Vagina (tissue), 2 donors: Measurements from ENCODE around the gene COPS9. TPM values are rescaled to one million over a fixed set of nuclear protein-coding genes. Genes with fewer than 3 reads are reported as not detected.

ENCODE experiments used
- DNase-seq, 2 donors: peaks; one replicate each; pipeline ENCODE4 v3.0.0-alpha.2; 2017; ENCODE audit errors: extremely low spot score in 2 of 2
- H3K27ac ChIP-seq: fragments of 200-600 bp; sonication (generic); one replicate; pipeline ENCODE4 v1.5.1; 2019
- H3K27me3 ChIP-seq: fragments of 200-600 bp; sonication (generic); one replicate; pipeline ENCODE4 v1.5.1; 2019
- H3K36me3 ChIP-seq, 2 donors: fragments of 200-600 bp; sonication (generic); one replicate each; pipeline ENCODE4 v1.5.1; 2017 to 2019
- H3K4me1 ChIP-seq: fragments of 200-600 bp; sonication (generic); one replicate; pipeline ENCODE4 v1.5.1; 2019
- H3K4me3 ChIP-seq, 2 donors: fragments of 200-600 bp; sonication (generic); 1 replicate in 1 of 2; 2 replicates in 1 of 2; pipeline ENCODE4 v1.5.1; 2016 to 2019
- H3K9me3 ChIP-seq: fragments of 200-600 bp; sonication (generic); one replicate; pipeline ENCODE4 v1.5.1; 2019
- POLR2A ChIP-seq, 2 donors: fragments of 450-650 bp; IDR thresholded peaks; one replicate each; pipeline ENCODE4 v1.6.1; 2017; ENCODE audit warnings: antibody characterized with exemption in 2 of 2, mild to moderate bottlenecking in 2 of 2, moderate library complexity in 2 of 2
- POLR2AphosphoS5 ChIP-seq, 2 donors: sonication (generic); formaldehyde crosslinking; IDR thresholded peaks; one replicate each; pipeline ENCODE4 v1.9.0; 2017; ENCODE audit warnings: antibody characterized with exemption in 2 of 2, mild to moderate bottlenecking in 2 of 2, low read depth in 1 of 2; ENCODE audit not compliant: insufficient read depth in 1 of 2
- intact Hi-C: fragments of 100-400 bp; cut with DNase I; formaldehyde crosslinking; loops from one replicate; pipeline ENCODE4 v1.15.1; 2023
- total RNA-seq: library from RNA; depleted of rRNA; stranded (reverse); fragments of >200 nt; gene quantifications from one replicate; pipeline ENCODE4 v1.2.3, GENCODE V29; 2016
- TF ChIP-seq, protein P1 (sequence below), 3 experiments: fragments of 450-650 bp in 2 of 3; fragments of 200-600 bp in 1 of 3; sonication (generic) in 1 of 3; IDR thresholded peaks; one replicate each; pipeline ENCODE4 v1.5.1; 2017 to 2019; ENCODE audit warnings: antibody characterized with exemption in 3 of 3, mild to moderate bottlenecking in 2 of 3, moderate library complexity in 2 of 3

COPS9 gene
- total RNA-seq, 1 donor from 2014 or later, result 170 TPM

- no peak for TF ChIP-seq POLR2A (IDR thresholded peaks at IDR 0.05)
- TF ChIP-seq, protein P1, sequence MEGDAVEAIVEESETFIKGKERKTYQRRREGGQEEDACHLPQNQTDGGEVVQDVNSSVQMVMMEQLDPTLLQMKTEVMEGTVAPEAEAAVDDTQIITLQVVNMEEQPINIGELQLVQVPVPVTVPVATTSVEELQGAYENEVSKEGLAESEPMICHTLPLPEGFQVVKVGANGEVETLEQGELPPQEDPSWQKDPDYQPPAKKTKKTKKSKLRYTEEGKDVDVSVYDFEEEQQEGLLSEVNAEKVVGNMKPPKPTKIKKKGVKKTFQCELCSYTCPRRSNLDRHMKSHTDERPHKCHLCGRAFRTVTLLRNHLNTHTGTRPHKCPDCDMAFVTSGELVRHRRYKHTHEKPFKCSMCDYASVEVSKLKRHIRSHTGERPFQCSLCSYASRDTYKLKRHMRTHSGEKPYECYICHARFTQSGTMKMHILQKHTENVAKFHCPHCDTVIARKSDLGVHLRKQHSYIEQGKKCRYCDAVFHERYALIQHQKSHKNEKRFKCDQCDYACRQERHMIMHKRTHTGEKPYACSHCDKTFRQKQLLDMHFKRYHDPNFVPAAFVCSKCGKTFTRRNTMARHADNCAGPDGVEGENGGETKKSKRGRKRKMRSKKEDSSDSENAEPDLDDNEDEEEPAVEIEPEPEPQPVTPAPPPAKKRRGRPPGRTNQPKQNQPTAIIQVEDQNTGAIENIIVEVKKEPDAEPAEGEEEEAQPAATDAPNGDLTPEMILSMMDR (IDR thresholded peaks at IDR 0.05), result no peak
- no peak for TF ChIP-seq POLR2AphosphoS5 (IDR thresholded peaks at IDR 0.05; ENCODE audit: insufficient read depth in 1 of 2, low read depth in 1 of 2)
- intact Hi-C loops, result no loop called here
- Histone ChIP-seq H3K4me1 (no peaks in the 10 kb centered on the region), H3K27ac (no peak overlapping the region), H3K36me3 (no peaks in the 10 kb centered on the region), H3K27me3 (no peaks in the 10 kb centered on the region), H3K9me3 (no peaks in the 10 kb centered on the region), H3K4me3 (no peak overlapping the region)
- DNase-seq, result no peak
Measured at GRCh38 chr2:240166761-240167587, 30.9 kb upstream of the COPS9 start.

DNA sequence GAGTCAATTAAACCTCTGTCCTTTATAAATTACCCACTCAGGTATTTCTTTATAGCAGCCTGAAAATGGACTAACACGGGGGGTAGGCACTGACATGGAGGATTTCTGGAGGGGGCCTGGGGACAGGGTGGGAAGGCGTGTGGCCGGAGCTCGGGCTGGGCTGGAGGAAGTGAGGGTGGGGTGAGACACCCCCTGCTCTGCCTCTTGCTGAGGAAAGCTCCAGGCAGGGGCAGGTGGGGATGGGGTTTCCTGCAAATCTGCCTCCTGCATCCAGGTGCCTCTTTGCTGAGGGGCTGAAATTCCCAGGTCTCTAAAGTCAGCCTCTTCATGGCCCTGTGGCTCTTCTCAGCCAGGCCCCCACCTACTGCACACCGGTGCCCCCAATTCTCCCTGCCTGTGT is 30.1 kb upstream of the COPS9 start:
- TF ChIP-seq, protein P1 (IDR thresholded peaks at IDR 0.05), result no peak
- no peak for TF ChIP-seq POLR2AphosphoS5 (IDR thresholded peaks at IDR 0.05; ENCODE audit: insufficient read depth in 1 of 2, low read depth in 1 of 2)
- TF ChIP-seq POLR2A (IDR thresholded peaks at IDR 0.05), result no peak
- Histone ChIP-seq H3K27ac (no peak overlapping the region), H3K36me3 (no peaks in the 10 kb centered on the region), H3K4me3 (no peak overlapping the region), H3K27me3 (no peaks in the 10 kb centered on the region), H3K9me3 (no peaks in the 10 kb centered on the region), H3K4me1 (no peaks in the 10 kb centered on the region)
- intact Hi-C loops, result no loop called here
- DNase-seq, result no peak

GRCh38 chr2:240165661-240166060 is 29.6 kb upstream of the COPS9 start:
- DNase-seq, result no peak

DNA sequence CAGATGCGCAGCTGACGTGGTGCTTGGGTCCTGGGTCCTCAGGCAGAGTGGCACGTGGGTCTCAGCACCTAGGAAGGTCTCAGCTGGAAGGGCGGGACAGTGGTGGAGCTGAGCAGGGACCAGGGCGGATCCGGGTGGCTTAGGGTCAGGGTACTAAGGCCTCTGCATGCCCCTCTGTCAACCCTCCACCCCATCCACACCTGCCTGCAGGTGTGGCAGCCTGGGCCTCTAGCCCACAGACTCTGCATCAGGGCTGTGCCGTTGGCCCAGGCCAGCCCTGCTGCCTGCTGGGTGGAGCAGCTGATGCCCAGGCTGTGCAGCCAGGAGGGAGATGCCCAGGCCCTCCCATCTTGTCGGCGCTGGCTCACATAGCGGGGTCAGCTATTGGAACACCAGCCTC is 28.9 kb upstream of the COPS9 start:
- no peaks in the 10 kb centered on the region for H3K27me3 ChIP-seq

More at GRCh38 chr2:240165661-240166060, 29.6 kb upstream of the COPS9 start:
- Histone ChIP-seq H3K4me1 (no peaks in the 10 kb centered on the region), H3K27me3 (no peaks in the 10 kb centered on the region), H3K4me3 (no peak overlapping the region), H3K9me3 (no peaks in the 10 kb centered on the region), H3K36me3 (no peaks in the 10 kb centered on the region), H3K27ac (no peak overlapping the region)
- TF ChIP-seq, protein P1 (IDR thresholded peaks at IDR 0.05), result no peak
- TF ChIP-seq POLR2AphosphoS5 (IDR thresholded peaks at IDR 0.05; ENCODE audit: insufficient read depth in 1 of 2, low read depth in 1 of 2) (no peak), POLR2A (IDR thresholded peaks at IDR 0.05) (no peak)
- intact Hi-C loops, result no loop called here

More for the DNA sequence above, 28.9 kb upstream of the COPS9 start:
- Histone ChIP-seq H3K9me3 (no peaks in the 10 kb centered on the region), H3K36me3 (no peaks in the 10 kb centered on the region), H3K4me3 (no peak overlapping the region), H3K4me1 (no peaks in the 10 kb centered on the region), H3K27ac (no peak overlapping the region)
- TF ChIP-seq, protein P1 (IDR thresholded peaks at IDR 0.05), result no peak
- TF ChIP-seq POLR2A (IDR thresholded peaks at IDR 0.05) (no peak), POLR2AphosphoS5 (IDR thresholded peaks at IDR 0.05; ENCODE audit: insufficient read depth in 1 of 2, low read depth in 1 of 2) (no peak)
- intact Hi-C loops, result no loop called here
- no peak for DNase-seq
